ENCODE data around the gene EBLN1.
"Not testable (repeated sequence)": the region's sequence is repeated elsewhere in the genome, so short reads cannot be mapped to it uniquely, and the experiment has no call there.

EBLN1 gene

DNA sequence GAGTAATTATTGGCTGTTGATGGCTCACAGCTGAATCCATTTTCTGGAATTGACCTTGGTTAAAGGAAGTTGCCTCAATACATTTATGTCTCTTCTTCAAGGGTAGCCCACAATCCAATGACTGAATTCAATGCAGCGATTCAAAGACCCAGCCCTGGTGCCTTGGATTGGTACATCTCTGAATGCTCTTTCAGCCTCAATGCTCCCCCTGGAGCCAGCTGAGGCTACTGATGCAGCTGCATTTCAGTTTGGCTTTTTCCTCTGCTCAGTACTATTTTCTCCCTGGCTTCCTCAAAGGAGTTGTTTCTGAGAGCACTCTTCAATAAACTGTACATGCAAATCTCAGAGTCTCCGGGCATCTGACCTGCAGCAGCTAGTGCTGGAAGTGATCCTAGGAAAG is 633 bp upstream of the EBLN1 start:
- ATAC-seq, result no peak
- TF ChIP-seq, protein P1, sequence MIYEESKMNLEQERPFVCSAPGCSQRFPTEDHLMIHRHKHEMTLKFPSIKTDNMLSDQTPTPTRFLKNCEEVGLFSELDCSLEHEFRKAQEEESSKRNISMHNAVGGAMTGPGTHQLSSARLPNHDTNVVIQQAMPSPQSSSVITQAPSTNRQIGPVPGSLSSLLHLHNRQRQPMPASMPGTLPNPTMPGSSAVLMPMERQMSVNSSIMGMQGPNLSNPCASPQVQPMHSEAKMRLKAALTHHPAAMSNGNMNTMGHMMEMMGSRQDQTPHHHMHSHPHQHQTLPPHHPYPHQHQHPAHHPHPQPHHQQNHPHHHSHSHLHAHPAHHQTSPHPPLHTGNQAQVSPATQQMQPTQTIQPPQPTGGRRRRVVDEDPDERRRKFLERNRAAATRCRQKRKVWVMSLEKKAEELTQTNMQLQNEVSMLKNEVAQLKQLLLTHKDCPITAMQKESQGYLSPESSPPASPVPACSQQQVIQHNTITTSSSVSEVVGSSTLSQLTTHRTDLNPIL (CRISPR knock-in tag; IDR thresholded peaks at IDR 0.05; ENCODE audit: low read depth), result no peak
- no peak for TF ChIP-seq RARB (CRISPR knock-in tag; IDR thresholded peaks at IDR 0.05)
- TF ChIP-seq SNAI2 (CRISPR knock-in tag; IDR thresholded peaks at IDR 0.05), result no peak
- no peak for TF ChIP-seq ZC3H10 (CRISPR knock-in tag; IDR thresholded peaks at IDR 0.05)
- TF ChIP-seq, protein P2, sequence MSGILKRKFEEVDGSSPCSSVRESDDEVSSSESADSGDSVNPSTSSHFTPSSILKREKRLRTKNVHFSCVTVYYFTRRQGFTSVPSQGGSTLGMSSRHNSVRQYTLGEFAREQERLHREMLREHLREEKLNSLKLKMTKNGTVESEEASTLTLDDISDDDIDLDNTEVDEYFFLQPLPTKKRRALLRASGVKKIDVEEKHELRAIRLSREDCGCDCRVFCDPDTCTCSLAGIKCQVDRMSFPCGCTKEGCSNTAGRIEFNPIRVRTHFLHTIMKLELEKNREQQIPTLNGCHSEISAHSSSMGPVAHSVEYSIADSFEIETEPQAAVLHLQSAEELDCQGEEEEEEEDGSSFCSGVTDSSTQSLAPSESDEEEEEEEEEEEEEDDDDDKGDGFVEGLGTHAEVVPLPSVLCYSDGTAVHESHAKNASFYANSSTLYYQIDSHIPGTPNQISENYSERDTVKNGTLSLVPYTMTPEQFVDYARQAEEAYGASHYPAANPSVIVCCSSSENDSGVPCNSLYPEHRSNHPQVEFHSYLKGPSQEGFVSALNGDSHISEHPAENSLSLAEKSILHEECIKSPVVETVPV (CRISPR knock-in tag; IDR thresholded peaks at IDR 0.05), result no peak
- TF ChIP-seq GLIS3 (CRISPR knock-in tag; IDR thresholded peaks at IDR 0.05), result no peak
- TF ChIP-seq ESRRG (CRISPR knock-in tag; IDR thresholded peaks at IDR 0.05), result no peak
- no peak for TF ChIP-seq OSR1 (CRISPR knock-in tag; IDR thresholded peaks at IDR 0.05)
- TF ChIP-seq CSDC2 (CRISPR knock-in tag; IDR thresholded peaks at IDR 0.05), result no peak
- TF ChIP-seq, protein P3, sequence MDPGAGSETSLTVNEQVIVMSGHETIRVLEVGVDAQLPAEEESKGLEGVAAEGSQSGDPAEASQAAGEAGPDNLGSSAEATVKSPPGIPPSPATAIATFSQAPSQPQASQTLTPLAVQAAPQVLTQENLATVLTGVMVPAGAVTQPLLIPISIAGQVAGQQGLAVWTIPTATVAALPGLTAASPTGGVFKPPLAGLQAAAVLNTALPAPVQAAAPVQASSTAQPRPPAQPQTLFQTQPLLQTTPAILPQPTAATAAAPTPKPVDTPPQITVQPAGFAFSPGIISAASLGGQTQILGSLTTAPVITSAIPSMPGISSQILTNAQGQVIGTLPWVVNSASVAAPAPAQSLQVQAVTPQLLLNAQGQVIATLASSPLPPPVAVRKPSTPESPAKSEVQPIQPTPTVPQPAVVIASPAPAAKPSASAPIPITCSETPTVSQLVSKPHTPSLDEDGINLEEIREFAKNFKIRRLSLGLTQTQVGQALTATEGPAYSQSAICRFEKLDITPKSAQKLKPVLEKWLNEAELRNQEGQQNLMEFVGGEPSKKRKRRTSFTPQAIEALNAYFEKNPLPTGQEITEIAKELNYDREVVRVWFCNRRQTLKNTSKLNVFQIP (CRISPR knock-in tag; IDR thresholded peaks at IDR 0.05; ENCODE audit: borderline replicate concordance, low read depth), result no peak
- no peak for TF ChIP-seq ISL1 (CRISPR knock-in tag; IDR thresholded peaks at IDR 0.05)
- no peak for TF ChIP-seq BACH2 (CRISPR knock-in tag; IDR thresholded peaks at IDR 0.05; ENCODE audit: borderline replicate concordance)
- TF ChIP-seq ZNF8 (CRISPR knock-in tag; IDR thresholded peaks at IDR 0.05), result no peak
- no peak for TF ChIP-seq ARNTL (CRISPR knock-in tag; IDR thresholded peaks at IDR 0.05; ENCODE audit: borderline replicate concordance, low read depth)
- TF ChIP-seq ZFP3 (CRISPR knock-in tag; IDR thresholded peaks at IDR 0.05), result no peak
- no peak for TF ChIP-seq PPARA (CRISPR knock-in tag; IDR thresholded peaks at IDR 0.05; ENCODE audit: borderline replicate concordance)
- TF ChIP-seq ZNF70 (CRISPR knock-in tag; IDR thresholded peaks at IDR 0.05), result no peak
- TF ChIP-seq, protein P4, sequence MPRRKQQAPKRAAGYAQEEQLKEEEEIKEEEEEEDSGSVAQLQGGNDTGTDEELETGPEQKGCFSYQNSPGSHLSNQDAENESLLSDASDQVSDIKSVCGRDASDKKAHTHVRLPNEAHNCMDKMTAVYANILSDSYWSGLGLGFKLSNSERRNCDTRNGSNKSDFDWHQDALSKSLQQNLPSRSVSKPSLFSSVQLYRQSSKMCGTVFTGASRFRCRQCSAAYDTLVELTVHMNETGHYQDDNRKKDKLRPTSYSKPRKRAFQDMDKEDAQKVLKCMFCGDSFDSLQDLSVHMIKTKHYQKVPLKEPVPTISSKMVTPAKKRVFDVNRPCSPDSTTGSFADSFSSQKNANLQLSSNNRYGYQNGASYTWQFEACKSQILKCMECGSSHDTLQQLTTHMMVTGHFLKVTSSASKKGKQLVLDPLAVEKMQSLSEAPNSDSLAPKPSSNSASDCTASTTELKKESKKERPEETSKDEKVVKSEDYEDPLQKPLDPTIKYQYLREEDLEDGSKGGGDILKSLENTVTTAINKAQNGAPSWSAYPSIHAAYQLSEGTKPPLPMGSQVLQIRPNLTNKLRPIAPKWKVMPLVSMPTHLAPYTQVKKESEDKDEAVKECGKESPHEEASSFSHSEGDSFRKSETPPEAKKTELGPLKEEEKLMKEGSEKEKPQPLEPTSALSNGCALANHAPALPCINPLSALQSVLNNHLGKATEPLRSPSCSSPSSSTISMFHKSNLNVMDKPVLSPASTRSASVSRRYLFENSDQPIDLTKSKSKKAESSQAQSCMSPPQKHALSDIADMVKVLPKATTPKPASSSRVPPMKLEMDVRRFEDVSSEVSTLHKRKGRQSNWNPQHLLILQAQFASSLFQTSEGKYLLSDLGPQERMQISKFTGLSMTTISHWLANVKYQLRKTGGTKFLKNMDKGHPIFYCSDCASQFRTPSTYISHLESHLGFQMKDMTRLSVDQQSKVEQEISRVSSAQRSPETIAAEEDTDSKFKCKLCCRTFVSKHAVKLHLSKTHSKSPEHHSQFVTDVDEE (CRISPR knock-in tag; IDR thresholded peaks at IDR 0.05), result no peak
- TF ChIP-seq ZNF565 (CRISPR knock-in tag; conservative IDR thresholded peaks at IDR 0.05; ENCODE audit: low read depth), result no peak
- no peak for TF ChIP-seq TOX (CRISPR knock-in tag; IDR thresholded peaks at IDR 0.05; ENCODE audit: borderline replicate concordance)

DNA sequence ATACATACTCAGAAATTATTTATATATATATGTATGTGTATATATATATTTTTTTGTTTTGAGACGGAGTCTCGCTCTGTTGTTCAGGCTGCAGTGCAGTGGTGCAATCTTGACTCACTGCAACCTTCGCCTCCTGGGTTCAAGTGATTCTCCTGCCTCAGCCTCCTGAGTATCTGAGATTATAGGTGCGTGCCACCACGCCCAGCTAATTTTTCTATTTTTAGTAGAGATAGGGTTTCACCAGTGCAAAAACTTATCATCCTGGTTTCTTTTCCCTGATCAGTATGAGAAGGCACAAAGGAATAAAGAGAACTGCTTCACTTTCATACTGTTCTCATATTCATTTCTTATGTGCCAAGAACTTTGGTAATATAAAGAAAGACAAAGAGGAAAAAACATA is 731 bp downstream of the EBLN1 start:
- not testable (repeated sequence) for ATAC-seq

DNA sequence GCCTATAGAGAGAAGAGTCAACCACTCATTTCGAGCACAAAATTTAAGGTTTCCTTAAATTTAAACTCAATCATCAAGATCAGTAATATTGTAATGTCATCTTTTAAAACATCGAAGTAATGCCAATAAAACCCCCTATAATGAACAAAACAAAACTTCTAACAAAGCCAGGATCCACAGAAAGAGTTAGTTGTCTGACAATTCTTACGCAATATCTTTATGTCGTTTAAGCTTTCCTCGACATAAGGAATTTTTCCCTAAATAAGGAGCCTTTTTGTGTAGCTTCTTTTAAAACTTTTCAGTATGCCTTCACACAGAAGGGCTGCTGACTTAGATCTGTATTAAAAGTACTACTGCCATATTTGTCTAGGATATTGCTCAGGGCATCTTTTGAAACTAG is 7.5 kb downstream of the EBLN1 start:
- ATAC-seq, result no peak
- no peak for TF ChIP-seq CSDC2 (CRISPR knock-in tag; IDR thresholded peaks at IDR 0.05)
- TF ChIP-seq, protein P2 (CRISPR knock-in tag; IDR thresholded peaks at IDR 0.05), result no peak
- TF ChIP-seq GLIS3 (CRISPR knock-in tag; IDR thresholded peaks at IDR 0.05), result no peak
- no peak for TF ChIP-seq SNAI2 (CRISPR knock-in tag; IDR thresholded peaks at IDR 0.05)
- no peak for TF ChIP-seq ZNF8 (CRISPR knock-in tag; IDR thresholded peaks at IDR 0.05)
- no peak for TF ChIP-seq ARNTL (CRISPR knock-in tag; IDR thresholded peaks at IDR 0.05; ENCODE audit: borderline replicate concordance, low read depth)
- TF ChIP-seq OSR1 (CRISPR knock-in tag; IDR thresholded peaks at IDR 0.05), result no peak
- TF ChIP-seq, protein P4 (CRISPR knock-in tag; IDR thresholded peaks at IDR 0.05), result no peak
- no peak for TF ChIP-seq BACH2 (CRISPR knock-in tag; IDR thresholded peaks at IDR 0.05; ENCODE audit: borderline replicate concordance)
- TF ChIP-seq ZFP3 (CRISPR knock-in tag; IDR thresholded peaks at IDR 0.05), result no peak

Measured in SK-N-SH treated with all-trans-retinoic acid at 6 μM for 48 hours (cell line).